K562 (cell line): ENCODE data around the gene GPR183. TPM values are rescaled to one million over a fixed set of nuclear protein-coding genes. Genes with fewer than 3 reads are reported as not detected.

Source experiments
- ATAC-seq: fragments of 200-7000 bp; cut with Tn5 transposase; 3 replicates; pipeline ENCODE4 v1.9.1; 2020; ENCODE audit warnings: moderate library complexity
- BruUV-seq: library from RNA; stranded (reverse); fragments of 400-500 nt; replicated peaks from 2 replicates; lab custom pipeline; 2021; lab: Mats Ljungman, UMichigan
- CTCF ChIA-PET: fragments of 300-600 bp; formaldehyde crosslinking; extraction: SDS; loops from one replicate; lab custom pipeline; 2021; ENCODE audit warnings: low intra/inter-chr PET ratio; lab: Yijun Ruan, JAX
- POLR2A ChIA-PET: fragments of 300-600, 350-650 bp; sonication (Branson Sonifier 250); formaldehyde crosslinking; extraction: SDS; loops from one replicate; lab custom pipeline; 2021; ENCODE audit warnings: antibody characterized with exemption, inconsistent platforms; lab: Yijun Ruan, JAX
- DNase-seq, 4 experiments: peaks; one replicate each; pipeline versions ENCODE4 v3.0.0 to v3.0.0-alpha.2; 2011 to 2018; ENCODE audit warnings: low spot score in 3 of 4, mixed read lengths in 3 of 4; ENCODE audit errors: extremely low read depth in 1 of 4
- FAIRE-seq: peaks from 2 replicates; lab custom pipeline; 2011; peaks lifted over from hg19 to GRCh38; lab: Jason Lieb, UNC
- H2AFZ ChIP-seq: 2 replicates; pipeline ENCODE4 v1.6.0; 2011; ENCODE audit warnings: low read depth, low read length, control low read depth, inconsistent platforms
- H3K27ac ChIP-seq: fragments of 200-600 bp; 3 replicates; pipeline ENCODE4 v1.8.0; 2011; ENCODE audit warnings: low read depth, mild to moderate bottlenecking, control low read depth, inconsistent platforms, low read length, moderate library complexity, mixed read lengths; ENCODE audit errors: extremely low read depth
- H3K27me3 ChIP-seq, 2 experiments: fragments of 300-600 bp in 1 of 2; 2 replicates in 1 of 2; 3 replicates in 1 of 2; pipeline versions ENCODE4 v1.6.0 to v1.8.0; 2011; ENCODE audit warnings: inconsistent platforms in 2 of 2, low read length in 2 of 2, mild to moderate bottlenecking in 1 of 2, mixed read lengths in 1 of 2, moderate library complexity in 1 of 2; ENCODE audit not compliant: control insufficient read depth in 2 of 2, insufficient read depth in 2 of 2
- H3K36me3 ChIP-seq: fragments of 300-600 bp; 3 replicates; pipeline ENCODE4 v1.8.0; 2011; ENCODE audit warnings: mild to moderate bottlenecking, low read length, inconsistent platforms; ENCODE audit not compliant: control insufficient read depth, insufficient read depth
- H3K4me1 ChIP-seq, 2 experiments: fragments of 200-600 bp in 1 of 2; replicated peaks in 1 of 2; 2 replicates in 1 of 2; 3 replicates in 1 of 2; pipeline versions ENCODE4 v1.5.1 to v1.8.0; 2011; ENCODE audit warnings: inconsistent platforms in 2 of 2, low read length in 2 of 2, mild to moderate bottlenecking in 1 of 2, mixed read lengths in 1 of 2, moderate library complexity in 1 of 2; ENCODE audit not compliant: control insufficient read depth in 2 of 2, insufficient read depth in 2 of 2
- H3K4me2 ChIP-seq: 2 replicates; pipeline ENCODE4 v1.6.1; 2011; ENCODE audit warnings: low read length, control low read depth, inconsistent platforms, mixed read lengths; ENCODE audit not compliant: insufficient read depth
- H3K4me3 ChIP-seq: fragments of 200-600 bp; sonication (generic), shearing (Covaris generic); 2 replicates; pipeline ENCODE4 v1.5.1; 2016; ENCODE audit warnings: control low read depth, inconsistent platforms
- H3K79me2 ChIP-seq: fragments of 200-600 bp; 3 replicates; pipeline ENCODE4 v1.8.0; 2011; ENCODE audit warnings: low read length, inconsistent platforms; ENCODE audit not compliant: control insufficient read depth, insufficient read depth
- H3K9ac ChIP-seq, 2 experiments: 2 replicates each; pipeline versions ENCODE4 v1.6.0 to v1.6.1; 2011; ENCODE audit warnings: low read depth in 2 of 2, low read length in 2 of 2, control low read depth in 1 of 2, inconsistent platforms in 1 of 2, mild to moderate bottlenecking in 1 of 2, mixed read lengths in 1 of 2; ENCODE audit not compliant: insufficient read depth in 1 of 2
- H3K9me1 ChIP-seq: one replicate; pipeline ENCODE4 v1.6.0; 2011; ENCODE audit warnings: inconsistent platforms, mild to moderate bottlenecking, low read length, moderate library complexity; ENCODE audit not compliant: control insufficient read depth, insufficient read depth
- H3K9me3 ChIP-seq: replicated peaks from 2 replicates; pipeline ENCODE4 v1.5.1; 2011; ENCODE audit warnings: low read depth, low read length, inconsistent platforms; ENCODE audit not compliant: control insufficient read depth, insufficient read depth
- H4K20me1 ChIP-seq: replicated peaks from 2 replicates; pipeline ENCODE4 v1.6.1; 2011; ENCODE audit warnings: low read length, inconsistent platforms, mixed read lengths; ENCODE audit not compliant: control insufficient read depth, insufficient read depth
- CBFA2T2 ChIP-seq: fragments of 450-650 bp; conservative IDR thresholded peaks from 2 replicates; pipeline ENCODE4 v1.6.1; 2017; ENCODE audit warnings: mild to moderate bottlenecking
- CHD1 ChIP-seq: fragments of 200-600 bp; sonication (generic); IDR thresholded peaks from one replicate; pipeline ENCODE4 v1.6.1; 2012; ENCODE audit warnings: mild to moderate bottlenecking, moderate library complexity, low read length, inconsistent platforms
- JUNB ChIP-seq: fragments of 450-650 bp; formaldehyde crosslinking; conservative IDR thresholded peaks from 2 replicates; pipeline ENCODE4 v1.4.0; 2020; ENCODE audit warnings: mild to moderate bottlenecking
- NUFIP1 ChIP-seq: fragments of 450-650 bp; IDR thresholded peaks from 2 replicates; pipeline ENCODE4 v1.6.1; 2018; ENCODE audit not compliant: partially characterized antibody
- RBM25 ChIP-seq: fragments of 200-400 bp; formaldehyde crosslinking; IDR thresholded peaks from 2 replicates; pipeline ENCODE4 v1.6.1; 2018; ENCODE audit warnings: low read length, low read depth, moderate library complexity; ENCODE audit not compliant: severe bottlenecking
- SAFB2 ChIP-seq: fragments of 200-400 bp; formaldehyde crosslinking; IDR thresholded peaks from 2 replicates; pipeline ENCODE4 v1.6.1; 2018; ENCODE audit warnings: borderline replicate concordance, low read length, low read depth, moderate library complexity; ENCODE audit not compliant: severe bottlenecking
- TAF7 ChIP-seq: fragments of 450-650 bp; IDR thresholded peaks from 2 replicates; pipeline ENCODE4 v1.6.1; 2016; ENCODE audit warnings: missing genetic modification characterization, missing compliant biosample characterization
- ZNF146 ChIP-seq: IDR thresholded peaks from one replicate; pipeline ENCODE4 v1.6.1; 2018; ENCODE audit warnings: missing compliant biosample characterization; ENCODE audit not compliant: unreplicated experiment
- ZNF3 ChIP-seq: fragments of 250-450 bp; sonication (Bioruptor Pico); IDR thresholded peaks from 2 replicates; pipeline ENCODE4 v1.5.0; 2021; ENCODE audit warnings: mild to moderate bottlenecking, moderate library complexity
- WGBS: fragments of 100-300 bp; shearing (Covaris generic); methylation state at CpG from one replicate; pipeline ENCODE4 v1.1.6; 2016; ENCODE audit warnings: low coverage, mixed read lengths; ENCODE audit not compliant: insufficient coverage; ENCODE audit errors: missing lambda C conversion rate; 5-methylcytosine and 5-hydroxymethylcytosine counted together
- in situ Hi-C: fragments of 300-500 bp; cut with MboI; formaldehyde crosslinking; loops from 4 replicates; pipeline ENCODE4 v1.15.0; 2018; ENCODE audit warnings: inconsistent platforms, mixed read lengths
- intact Hi-C: fragments of 100-400 bp; cut with micrococcal nuclease; formaldehyde crosslinking; loops from 2 replicates; pipeline ENCODE4 v1.14.2; 2022
- polyA plus RNA-seq, 8 experiments: library from polyadenylated mRNA; depleted of rRNA in 4 of 8; stranded (reverse) in 5 of 8; unstranded in 3 of 8; fragments of >200 nt; fragmentation: Nextera tagmentation in 2 of 8; fragmentation: Illumina TruSeq in 1 of 8; extraction: Ambion mirVana in 2 of 8; extraction: Trizol in 1 of 8; gene quantifications; 2 replicates each; pipeline versions ENCODE4 v1.2.1 to v1.2.3, GENCODE V29; 2011 to 2014; ENCODE audit warnings: inconsistent platforms in 1 of 8, missing spikeins in 1 of 8
- total RNA-seq, 7 experiments: library from RNA; depleted of rRNA in 6 of 7; stranded (reverse); fragments of >200 nt in 6 of 7; fragmentation: Illumina TruSeq in 2 of 7; extraction: Trizol in 2 of 7; gene quantifications; 2 replicates each; pipeline versions ENCODE4 v1.2.1 to v1.2.3, GENCODE V29; 2011 to 2021; ENCODE audit warnings: low replicate concordance in 1 of 7

The GPR183 gene
- total and polyA plus RNA-seq, 9 of the 15 experiments (the other 6 are each of a cell fraction or from before 2014, with no cell fraction given), result 1.3 to 10.2 (median 3.7) TPM

DNA sequence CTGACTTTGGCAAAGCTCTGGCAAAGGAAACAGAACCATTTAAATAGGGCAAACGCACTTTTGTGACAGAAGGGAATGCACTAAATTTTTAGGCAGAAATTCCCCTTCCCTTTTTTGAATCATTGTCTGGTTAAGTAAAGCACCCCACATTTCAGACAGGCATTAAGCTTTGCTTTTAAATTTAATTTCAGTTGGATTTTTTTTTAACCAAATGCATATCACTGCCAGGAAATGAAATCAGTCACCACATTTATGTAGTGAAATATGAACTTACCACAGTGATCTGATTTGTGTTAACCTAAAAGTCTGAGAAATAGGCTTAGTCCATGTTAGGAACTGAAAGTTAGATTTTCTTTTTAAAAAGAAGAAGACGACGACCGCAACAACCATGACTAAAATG lies 10.8 kb downstream of the GPR183 start:
- intact Hi-C loops (no loop called here), in situ Hi-C loops (no loop called here)
- Histone ChIP-seq H3K4me3 (no peak overlapping the region), H3K27ac (no peak overlapping the region), H4K20me1 (no peaks in the 10 kb centered on the region), H2AFZ (no peak overlapping the region), H3K36me3 (peaks cover 17% of the 10 kb centered on the region), H3K9me3 (no peaks in the 10 kb centered on the region), H3K4me1 (peaks cover 0 to 7% of the 10 kb centered on the region in 2 experiments; a peak in 2 of 5 replicates), H3K9ac (no peak overlapping the region), H3K4me2 (no peak overlapping the region), H3K79me2 (peaks cover 9% of the 10 kb centered on the region; the same call in 1 of the 3 replicates), H3K9me1 (no peaks in the 10 kb centered on the region), H3K27me3 (no peaks in the 10 kb centered on the region)
- WGBS, result 92% methylated on average over 1 of the region's 4 CpGs
- no TSS peak for BruUV-seq
- POLR2A ChIA-PET, result no interaction called here
- TF ChIP-seq CHD1 (no peak), ZNF3 (CRISPR knock-in tag) (no peak), ZNF146 (CRISPR knock-in tag) (no peak), RBM25 (no peak)
- FAIRE-seq (no peak), DNase-seq (no peak), ATAC-seq (no peak)
- CTCF ChIA-PET, result no interaction called here

DNA sequence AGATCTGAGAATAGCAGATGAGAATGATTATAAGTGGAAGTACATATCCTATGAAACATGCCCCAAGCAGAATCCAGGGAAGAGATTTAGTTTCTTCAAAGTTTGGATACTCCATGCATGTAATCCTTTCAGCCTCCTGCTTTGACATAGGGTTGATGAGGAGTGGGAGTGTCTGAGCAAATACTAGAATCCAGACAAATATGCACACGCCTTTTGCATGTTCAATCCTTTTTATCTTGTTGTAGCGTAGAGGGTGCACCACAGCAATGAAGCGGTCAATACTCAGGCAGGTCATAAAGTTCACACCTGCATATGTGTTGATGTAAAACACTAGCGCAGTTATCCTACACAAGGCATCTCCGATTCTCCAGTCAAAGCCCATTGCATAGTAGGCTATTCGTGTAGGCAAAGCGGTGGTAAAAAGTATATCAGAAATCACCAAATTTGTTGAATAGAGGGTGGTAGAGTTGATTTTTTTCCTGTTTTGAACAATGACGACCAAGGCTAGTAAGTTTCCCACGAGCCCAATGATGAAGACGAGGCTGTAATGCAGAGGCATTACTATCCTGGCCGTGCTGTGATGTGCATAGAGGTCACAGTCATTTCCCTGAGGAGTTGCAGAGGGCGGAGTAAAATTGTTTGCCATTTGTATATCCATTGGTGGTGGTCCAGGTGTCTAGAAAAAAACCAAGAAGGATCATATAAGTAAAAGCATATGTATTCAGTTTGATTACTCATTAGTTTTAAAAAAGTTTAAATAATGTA lies 11.5 kb downstream of the GPR183 start:
- DNase-seq (no peak), ATAC-seq (no peak), FAIRE-seq (no peak)
- no TSS peak for BruUV-seq
- peaks cover 0 to 5% of the 10 kb centered on the region in 2 experiments; a peak in 1 of 5 replicates for H3K4me1 ChIP-seq
- no peaks in the 10 kb centered on the region for H3K9me3 ChIP-seq
- intact Hi-C loops (no loop called here), in situ Hi-C loops (no loop called here)
- no peak overlapping the region for H3K4me2 ChIP-seq
- no peak overlapping the region for H3K9ac ChIP-seq
- TF ChIP-seq SAFB2 (no peak), TAF7 (tag) (no peak), NUFIP1 (no peak), JUNB (CRISPR knock-in tag) (no peak), CBFA2T2 (no peak)
- POLR2A ChIA-PET, result no interaction called here
- peaks cover 5% of the 10 kb centered on the region; the same call in 1 of the 3 replicates for H3K79me2 ChIP-seq
- no peak overlapping the region for H3K4me3 ChIP-seq
- CTCF ChIA-PET, result no interaction called here
- no peaks in the 10 kb centered on the region for H3K9me1 ChIP-seq
- no peaks in the 10 kb centered on the region for H3K27me3 ChIP-seq
- peaks cover 17% of the 10 kb centered on the region for H3K36me3 ChIP-seq
- no peak overlapping the region for H2AFZ ChIP-seq
- WGBS, result over 99% methylated on average over 11 of the region's 12 CpGs
- no peaks in the 10 kb centered on the region for H4K20me1 ChIP-seq
- H3K27ac ChIP-seq, result no peak overlapping the region
